Raji (cell line): ENCODE measurements around the gene SLC27A3.
A peak's percentile ranks its signal among the peaks of the same experiment; 100 is the strongest.

Experiments used
- POLR2A ChIP-seq: IDR thresholded peaks from 2 replicates; pipeline ENCODE4 v1.6.1; 2011; ENCODE audit warnings: low read depth, low read length, control low read depth; ENCODE audit not compliant: insufficient read depth

SLC27A3 gene, protein sequence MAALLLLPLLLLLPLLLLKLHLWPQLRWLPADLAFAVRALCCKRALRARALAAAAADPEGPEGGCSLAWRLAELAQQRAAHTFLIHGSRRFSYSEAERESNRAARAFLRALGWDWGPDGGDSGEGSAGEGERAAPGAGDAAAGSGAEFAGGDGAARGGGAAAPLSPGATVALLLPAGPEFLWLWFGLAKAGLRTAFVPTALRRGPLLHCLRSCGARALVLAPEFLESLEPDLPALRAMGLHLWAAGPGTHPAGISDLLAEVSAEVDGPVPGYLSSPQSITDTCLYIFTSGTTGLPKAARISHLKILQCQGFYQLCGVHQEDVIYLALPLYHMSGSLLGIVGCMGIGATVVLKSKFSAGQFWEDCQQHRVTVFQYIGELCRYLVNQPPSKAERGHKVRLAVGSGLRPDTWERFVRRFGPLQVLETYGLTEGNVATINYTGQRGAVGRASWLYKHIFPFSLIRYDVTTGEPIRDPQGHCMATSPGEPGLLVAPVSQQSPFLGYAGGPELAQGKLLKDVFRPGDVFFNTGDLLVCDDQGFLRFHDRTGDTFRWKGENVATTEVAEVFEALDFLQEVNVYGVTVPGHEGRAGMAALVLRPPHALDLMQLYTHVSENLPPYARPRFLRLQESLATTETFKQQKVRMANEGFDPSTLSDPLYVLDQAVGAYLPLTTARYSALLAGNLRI

DNA sequence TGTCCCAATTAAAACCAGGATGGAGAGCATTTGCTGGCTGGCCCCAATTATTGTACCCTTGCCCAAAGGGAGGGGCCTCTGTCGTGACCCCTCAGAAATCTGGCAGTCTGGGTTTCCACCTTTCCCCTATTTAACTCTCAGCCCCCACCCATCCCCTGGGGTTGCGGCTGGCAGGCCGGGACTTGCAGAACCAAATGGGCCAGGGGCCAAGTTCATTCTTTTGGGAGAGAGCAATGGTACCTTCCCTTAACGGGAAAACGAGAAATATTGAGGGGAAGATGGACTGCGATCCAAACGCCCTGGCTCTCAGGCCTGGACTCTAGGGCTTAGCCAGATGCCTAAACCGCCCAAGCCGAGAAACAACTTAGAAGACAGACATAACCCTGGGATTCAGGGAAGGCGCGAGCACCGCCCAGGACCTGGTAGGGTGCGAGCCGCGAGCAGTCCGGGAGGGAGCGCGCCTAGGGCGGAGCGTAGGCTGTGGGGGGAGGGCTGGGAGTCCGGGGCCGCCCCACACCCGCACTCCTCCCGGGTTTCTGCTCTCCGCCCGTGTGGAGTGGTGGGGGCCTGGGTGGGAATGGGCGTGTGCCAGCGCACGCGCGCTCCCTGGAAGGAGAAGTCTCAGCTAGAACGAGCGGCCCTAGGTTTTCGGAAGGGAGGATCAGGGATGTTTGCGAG, at the start of gene SLC27A3:
TSS of gene SLC27A3 (plus strand) at position 628 of the 678 bp plus-strand sequence. CDS start 91 bp downstream, outside the sequence.
- TF ChIP-seq POLR2A = no peak

GRCh38 chr1:153727463-153728304, 47.5 kb upstream of the SLC27A3 start, which contains the start of gene INTS3:
TSS of gene INTS3 (plus strand) at chr1:153728050. CDS start at chr1:153728635, 585 bp downstream.
- TF ChIP-seq POLR2A = peak; percentile 96

- no peak for TF ChIP-seq POLR2A
These were observed 46.7 kb upstream of the SLC27A3 start for GRCh38 chr1:153728305-153729066.

DNA sequence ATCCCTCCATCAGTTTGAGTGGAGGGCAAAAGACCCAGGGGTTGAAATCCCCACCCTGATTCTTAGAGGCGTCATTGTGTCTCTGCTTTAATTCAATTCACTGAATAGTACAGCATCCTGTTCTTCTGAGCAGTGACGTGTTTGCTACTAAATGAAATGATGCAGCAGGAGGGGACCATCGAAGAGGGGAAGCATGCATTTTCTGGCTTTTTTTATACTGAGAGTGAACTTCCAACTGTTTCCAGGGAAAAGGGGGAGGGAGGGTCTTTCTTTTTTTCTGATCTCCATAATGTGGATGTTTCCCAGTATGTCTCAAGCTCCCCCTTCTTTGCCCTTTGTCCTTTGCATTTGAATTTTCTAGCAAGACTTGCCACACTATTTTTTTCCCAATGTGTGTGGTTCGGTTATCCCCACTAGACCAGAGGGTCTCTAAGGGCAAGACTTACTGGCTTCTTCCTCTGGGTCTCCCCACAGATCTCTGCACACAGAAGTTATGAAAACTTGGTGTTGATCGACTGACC, 44.7 kb upstream of the SLC27A3 start:
- TF ChIP-seq POLR2A = no peak

DNA sequence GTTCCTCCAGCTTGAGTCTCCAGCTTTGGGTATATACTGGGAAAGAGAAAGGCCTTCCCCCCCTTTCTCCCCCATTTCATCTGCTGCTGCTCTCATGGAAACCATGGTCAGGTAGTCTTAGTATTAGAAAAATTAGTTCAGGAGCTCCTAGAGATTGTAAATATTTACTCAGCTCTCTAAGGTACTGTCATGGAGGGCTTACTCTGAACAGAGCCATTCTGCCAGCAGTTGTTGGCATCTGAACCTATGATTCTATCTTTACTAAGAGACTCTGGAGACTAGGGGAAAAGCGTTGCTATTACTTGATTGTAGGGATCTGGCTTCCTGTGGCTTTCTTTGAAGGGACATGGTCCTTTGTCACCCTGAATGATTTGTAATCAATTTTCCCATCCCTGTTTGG, 41.2 kb upstream of the SLC27A3 start:
- TF ChIP-seq POLR2A = no peak

GRCh38 chr1:153734396-153735089, 40.7 kb upstream of the SLC27A3 start:
- no peak for TF ChIP-seq POLR2A

- TF ChIP-seq POLR2A = no peak
These were observed 40.2 kb upstream of the SLC27A3 start for GRCh38 chr1:153735090-153735420.

DNA sequence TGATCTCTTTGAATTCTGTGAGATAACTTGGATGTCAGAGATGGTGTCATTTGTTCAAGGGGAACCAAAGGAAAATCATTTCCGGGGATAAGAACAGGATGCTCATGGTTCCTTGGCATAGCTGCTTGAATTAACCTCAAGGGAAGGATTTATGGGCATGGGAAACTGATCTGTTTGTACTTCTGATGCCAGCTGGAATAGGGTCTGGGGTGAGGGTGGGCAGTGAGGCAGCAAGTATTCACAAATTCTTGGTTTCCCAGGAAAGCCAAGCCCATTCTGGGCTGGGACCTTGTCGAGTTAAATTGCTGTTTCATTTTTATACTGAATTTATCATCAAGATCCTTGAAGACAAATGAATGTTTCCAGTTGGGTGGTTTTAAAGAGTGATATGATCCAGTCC, 33.2 kb upstream of the SLC27A3 start:
- no peak for TF ChIP-seq POLR2A

GRCh38 chr1:153742411-153743142, 32.6 kb upstream of the SLC27A3 start:
- no peak for TF ChIP-seq POLR2A

GRCh38 chr1:153745417-153745816, 29.8 kb upstream of the SLC27A3 start:
- TF ChIP-seq POLR2A = no peak

DNA sequence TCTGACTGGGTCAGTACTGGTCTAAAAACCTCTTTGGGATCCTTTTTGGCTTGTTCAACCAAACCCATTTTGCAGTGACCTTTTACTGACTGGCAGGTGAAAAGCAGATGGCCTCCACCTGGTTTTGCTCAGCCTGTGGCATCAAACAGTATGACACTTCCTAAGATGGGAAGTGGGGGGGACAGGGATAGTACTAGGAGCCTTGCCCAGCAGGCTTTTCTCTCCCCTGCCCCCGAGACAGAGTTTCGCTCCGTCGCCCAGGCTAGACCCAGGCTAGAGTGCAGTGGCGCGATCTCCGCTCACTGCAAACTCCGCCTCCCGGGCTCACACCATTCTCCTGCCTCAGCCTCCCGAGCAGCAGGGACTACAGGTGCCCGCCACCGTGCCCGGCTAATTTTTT, 29.0 kb upstream of the SLC27A3 start:
- no peak for TF ChIP-seq POLR2A

DNA sequence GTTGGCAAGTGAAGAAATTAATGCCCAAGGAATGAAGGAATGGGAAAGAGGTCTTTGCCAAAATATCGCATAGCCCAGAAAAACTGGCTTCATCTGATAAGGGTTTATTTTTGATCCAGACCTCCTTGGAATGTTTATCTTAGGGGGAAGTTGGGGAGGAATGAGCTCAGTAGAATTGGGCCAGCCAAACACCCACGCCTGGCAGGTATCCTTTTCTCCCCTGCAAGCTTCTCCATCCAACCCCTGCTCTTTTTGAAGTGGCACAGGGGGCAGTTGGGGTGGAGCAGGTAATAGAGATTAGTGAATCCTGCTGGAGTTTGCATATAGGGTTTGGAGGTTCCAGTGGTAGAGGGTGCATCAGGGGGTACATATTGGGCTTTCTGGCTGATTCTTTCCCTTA, 26.3 kb upstream of the SLC27A3 start:
- no peak for TF ChIP-seq POLR2A
